Bronchial epithelial cell (primary cell): ENCODE measurements around the gene AWAT1. TPM values are rescaled to one million over a fixed set of nuclear protein-coding genes. Genes with fewer than 3 reads are reported as not detected.
A peak's percentile ranks its signal among the peaks of the same experiment; 100 is the strongest.
"Not testable (repeated sequence)": the region's sequence is repeated elsewhere in the genome, so short reads cannot be mapped to it uniquely, and the experiment has no call there.

ENCODE experiments used
- DNase-seq: peaks from one replicate; pipeline ENCODE4 v3.0.0-alpha.2; 2010; ENCODE audit warnings: low read depth
- FAIRE-seq: peaks from 2 replicates; lab custom pipeline; 2011; peaks lifted over from hg19 to GRCh38; lab: Jason Lieb, UNC
- H3K27me3 ChIP-seq: 2 replicates; pipeline ENCODE4 v1.5.1; 2011; ENCODE audit warnings: low read length; ENCODE audit not compliant: control insufficient read depth, insufficient read depth
- H3K36me3 ChIP-seq: 2 replicates; pipeline ENCODE4 v1.5.1; 2011; ENCODE audit warnings: low read length; ENCODE audit not compliant: control insufficient read depth, insufficient read depth
- H3K4me3 ChIP-seq: 2 replicates; pipeline ENCODE4 v1.5.1; 2011; ENCODE audit warnings: mild to moderate bottlenecking, low read depth, low read length, control low read depth
- CTCF ChIP-seq: IDR thresholded peaks from 2 replicates; pipeline ENCODE4 v1.5.1; 2011; ENCODE audit warnings: mild to moderate bottlenecking, moderate library complexity, low read length, control low read depth, inconsistent platforms; ENCODE audit not compliant: insufficient read depth, severe bottlenecking
- total RNA-seq: library from RNA; depleted of rRNA; stranded (reverse); fragments of >200 nt; gene quantifications from 2 replicates; pipeline ENCODE4 v1.2.1, GENCODE V29; 2014

AWAT1 gene
- total RNA-seq, 1 donor from 2014 or later = not detected

- no peak for FAIRE-seq
- no peak for DNase-seq
- TF ChIP-seq CTCF = no peak
- Histone ChIP-seq H3K36me3 (no peaks in the 10 kb centered on the region), H3K27me3 (no peaks in the 10 kb centered on the region), H3K4me3 (no peak overlapping the region)
Measured at GRCh38 chrX:70241501-70241900, 7.0 kb downstream of the AWAT1 start.

DNA sequence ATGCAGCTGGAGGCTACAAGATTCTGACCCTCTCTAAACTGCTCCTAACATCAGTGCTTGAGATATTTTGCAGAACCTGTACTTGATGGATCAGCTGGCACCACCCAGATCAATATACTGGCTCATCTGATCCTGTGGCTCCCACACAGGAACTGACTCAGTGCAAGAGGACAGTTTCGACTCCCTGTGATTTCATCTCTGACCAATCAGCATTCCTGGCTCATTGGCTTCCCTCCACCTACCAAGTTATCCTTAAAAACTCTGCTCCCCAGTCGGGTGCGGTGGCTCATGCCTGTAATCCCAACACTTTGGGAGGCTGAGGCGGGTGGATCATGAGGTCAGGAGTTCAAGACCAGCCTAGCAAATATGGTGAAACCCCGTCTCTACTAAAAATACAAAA, 9.1 kb downstream of the AWAT1 start:
- DNase-seq = peak; percentile 39

GRCh38 chrX:70244881-70245280, 10.4 kb downstream of the AWAT1 start:
- H3K4me3 ChIP-seq = no peak overlapping the region
- no peak for FAIRE-seq
- no peaks in the 10 kb centered on the region for H3K27me3 ChIP-seq

More for the DNA sequence above, 9.1 kb downstream of the AWAT1 start:
- H3K36me3 ChIP-seq, H3K4me3 ChIP-seq, H3K27me3 ChIP-seq, FAIRE-seq: not testable (repeated sequence)

GRCh38 chrX:70247252-70247651, 12.8 kb downstream of the AWAT1 start:
- FAIRE-seq (no peak), DNase-seq (no peak)
- no peak overlapping the region for H3K4me3 ChIP-seq
- no peak for TF ChIP-seq CTCF
- no peaks in the 10 kb centered on the region for H3K36me3 ChIP-seq
- H3K27me3 ChIP-seq = no peaks in the 10 kb centered on the region

More at GRCh38 chrX:70244881-70245280, 10.4 kb downstream of the AWAT1 start:
- DNase-seq = no peak
- no peaks in the 10 kb centered on the region for H3K36me3 ChIP-seq
- no peak for TF ChIP-seq CTCF

GRCh38 chrX:70252491-70252890, 18.0 kb downstream of the AWAT1 start:
- FAIRE-seq = no peak
- Histone ChIP-seq H3K36me3 (no peaks in the 10 kb centered on the region), H3K27me3 (no peaks in the 10 kb centered on the region), H3K4me3 (no peak overlapping the region)
- DNase-seq = no peak
- TF ChIP-seq CTCF = no peak

DNA sequence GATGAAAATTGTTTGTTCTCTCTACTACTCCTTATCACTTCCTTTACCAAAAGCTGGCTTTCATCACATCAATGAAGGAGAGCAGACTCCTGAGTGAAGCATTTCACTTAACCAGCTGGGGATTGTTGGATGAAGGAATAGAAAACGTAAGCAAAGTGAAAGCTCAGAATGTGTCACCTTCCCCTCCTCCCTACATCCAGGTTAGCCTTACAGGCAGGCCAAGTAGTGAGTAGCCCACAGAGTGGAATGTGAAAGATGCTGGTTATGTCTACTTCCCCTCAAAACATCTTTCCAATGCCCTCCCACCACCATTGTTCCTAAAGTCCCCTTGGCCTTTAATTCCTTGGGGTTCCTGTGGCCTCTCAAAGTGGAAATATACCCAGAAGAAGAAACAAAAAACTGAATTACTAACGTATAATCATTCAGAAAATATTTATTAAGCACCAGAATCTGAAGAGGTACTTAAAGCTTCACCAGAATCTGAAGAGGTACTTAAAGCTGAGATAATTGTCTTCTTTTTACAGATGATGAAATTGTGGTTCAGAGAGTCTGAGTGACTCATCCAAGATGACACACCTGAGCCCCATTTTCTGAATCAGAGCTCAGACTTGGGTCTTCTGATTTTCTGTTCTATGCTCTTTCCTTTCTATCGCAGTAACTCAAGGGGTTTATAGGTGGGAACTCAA, 19.1 kb downstream of the AWAT1 start:
- TF ChIP-seq CTCF = no peak
- no peaks in the 10 kb centered on the region for H3K36me3 ChIP-seq
- no peaks in the 10 kb centered on the region for H3K27me3 ChIP-seq
- DNase-seq (peak; percentile 78), FAIRE-seq (no peak)
- no peak overlapping the region for H3K4me3 ChIP-seq
